HG03139 (cell line): ENCODE results near the gene TRIM21.
A peak's percentile ranks its signal among the peaks of the same experiment; 100 is the strongest.
"Not testable (repeated sequence)": the region's sequence is repeated elsewhere in the genome, so short reads cannot be mapped to it uniquely, and the experiment has no call there.

Experiments
- ATAC-seq: cut with Tn5 transposase; IDR thresholded peaks from one replicate; pipeline ENCODE4 v1.9.1; 2021; ENCODE audit not compliant: unreplicated experiment

Gene TRIM21

GRCh38 chr11:4393209-4393857 lies at the start of gene TRIM21:
TSS of gene TRIM21 (minus strand) at chr11:4393702. CDS start at chr11:4390409, 3,293 bp downstream.
- peak; percentile 99 for ATAC-seq

DNA sequence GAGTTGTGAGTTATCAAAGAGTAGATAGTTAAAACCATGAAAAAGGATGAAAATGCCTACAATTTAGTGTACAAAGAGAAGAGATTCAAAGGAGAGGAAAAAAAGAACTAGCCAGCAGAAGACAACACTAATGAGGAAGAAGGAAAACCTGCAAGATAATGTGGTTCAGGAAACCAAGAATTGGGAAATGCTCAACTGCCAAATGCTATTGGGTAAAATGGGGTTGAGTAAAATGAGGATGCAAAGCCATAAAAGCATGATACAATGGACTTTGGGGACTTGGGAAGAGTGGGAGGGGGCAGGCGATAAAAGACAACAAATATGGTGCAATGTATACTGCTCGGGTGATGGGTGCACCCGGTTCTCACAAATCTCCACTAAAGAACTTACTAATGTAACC lies 48.0 kb upstream of the TRIM21 start:
- ATAC-seq: no peak

- ATAC-seq: no peak
These were observed 42.9 kb upstream of the TRIM21 start for GRCh38 chr11:4436411-4436810.

DNA sequence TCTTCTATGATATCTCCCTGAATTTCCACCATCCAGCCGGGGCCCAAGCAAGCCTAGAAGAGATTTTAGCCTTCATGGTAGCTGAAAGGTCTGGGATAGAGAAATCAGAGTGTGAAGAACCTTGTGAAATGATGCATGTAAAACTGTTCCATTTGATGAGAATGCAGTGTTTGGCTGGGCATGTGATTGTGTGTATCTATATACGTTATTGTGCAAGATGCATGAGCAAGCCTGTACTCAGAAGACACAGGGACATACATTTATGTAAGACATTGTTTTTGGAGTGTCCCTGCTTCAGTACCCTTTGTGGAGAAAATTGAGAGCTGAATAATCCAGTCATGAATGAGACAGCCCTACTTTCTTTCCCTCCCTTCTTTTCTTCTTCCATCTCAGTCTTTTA lies 40.4 kb upstream of the TRIM21 start:
- ATAC-seq: no peak

GRCh38 chr11:4430051-4430450 lies 36.5 kb upstream of the TRIM21 start:
- ATAC-seq: no peak

DNA sequence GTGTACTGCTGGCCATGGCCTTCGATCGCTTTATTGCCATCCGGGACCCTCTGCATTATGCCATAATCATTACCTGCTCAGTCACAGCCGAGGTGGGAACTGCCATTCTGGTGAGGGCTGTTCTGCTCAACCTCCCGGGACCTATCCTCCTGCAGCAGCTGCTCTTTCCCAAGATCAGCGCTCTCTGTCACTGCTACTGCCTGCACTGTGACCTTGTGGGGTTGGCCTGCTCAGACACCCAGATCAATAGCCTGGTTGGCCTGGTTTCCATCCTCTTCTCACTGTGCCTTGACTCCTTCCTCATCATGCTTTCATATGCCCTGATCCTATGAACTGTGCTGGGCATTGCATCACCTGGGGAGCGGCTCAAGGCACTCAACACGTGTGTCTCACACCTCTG lies 24.9 kb upstream of the TRIM21 start:
- no peak for ATAC-seq

GRCh38 chr11:4416816-4417215 lies 23.3 kb upstream of the TRIM21 start:
- no peak for ATAC-seq

GRCh38 chr11:4416306-4416705 lies 22.8 kb upstream of the TRIM21 start:
- no peak for ATAC-seq

GRCh38 chr11:4406206-4406605 lies 12.7 kb upstream of the TRIM21 start:
- not testable (repeated sequence) for ATAC-seq

GRCh38 chr11:4393858-4394223 lies 339 bp upstream of the TRIM21 start:
- ATAC-seq: no peak

DNA sequence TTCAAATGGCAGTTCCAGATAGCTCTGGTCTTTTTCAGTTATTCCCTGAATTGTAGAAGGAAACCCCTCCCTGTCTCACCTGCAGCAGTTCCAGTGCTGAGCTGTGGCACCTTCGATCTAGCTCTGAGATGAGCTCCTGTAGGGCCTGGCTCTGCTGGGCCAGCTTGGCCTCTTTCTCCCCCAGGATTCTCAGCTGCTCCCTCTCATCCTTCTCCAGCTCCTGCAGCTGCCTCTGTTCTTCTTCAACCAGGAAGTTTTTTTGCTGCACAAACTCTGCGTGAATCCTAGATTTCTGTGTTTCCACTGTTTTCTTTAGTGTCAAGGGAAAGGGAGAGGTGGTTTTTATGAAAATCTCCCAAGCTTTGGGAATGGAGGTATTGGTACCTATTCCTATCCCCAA lies 5.3 kb downstream of the TRIM21 start:
- ATAC-seq: no peak

DNA sequence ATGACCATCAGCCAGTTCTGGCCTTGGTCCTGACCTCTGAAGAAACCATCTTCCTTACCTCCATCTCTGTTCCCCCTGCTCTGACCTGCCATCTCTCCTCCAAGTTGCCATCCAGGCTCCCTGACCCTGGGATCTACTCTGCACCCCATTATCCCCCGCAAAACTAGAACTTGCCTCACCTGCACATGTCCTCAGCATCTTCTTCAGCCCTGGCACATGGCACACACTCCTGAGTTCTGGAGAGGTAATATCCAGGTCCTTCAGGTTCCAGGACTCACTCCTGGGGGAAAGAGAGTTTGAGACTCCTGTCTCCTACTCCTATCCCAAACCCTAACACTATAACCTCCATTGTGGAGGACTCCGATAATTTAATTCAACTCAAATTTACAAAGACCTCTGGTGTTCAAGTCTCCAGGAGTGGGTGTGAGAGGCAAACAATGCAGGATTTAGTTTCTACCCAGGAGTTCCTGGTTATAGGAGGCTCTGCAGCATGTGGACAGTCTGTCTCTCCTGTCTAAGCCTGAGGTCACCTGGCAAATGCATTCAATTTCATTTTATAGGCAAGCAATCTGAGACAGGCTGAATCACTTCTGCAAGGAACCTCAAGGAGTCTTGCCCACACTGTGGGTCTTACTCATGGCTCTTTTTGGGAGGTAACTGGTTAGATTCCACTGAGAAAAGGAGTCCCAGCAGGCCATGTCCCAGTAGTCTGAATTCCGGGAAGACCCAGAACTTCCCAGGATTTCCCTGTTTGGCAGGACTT lies 7.3 kb downstream of the TRIM21 start:
- ATAC-seq: no peak

DNA sequence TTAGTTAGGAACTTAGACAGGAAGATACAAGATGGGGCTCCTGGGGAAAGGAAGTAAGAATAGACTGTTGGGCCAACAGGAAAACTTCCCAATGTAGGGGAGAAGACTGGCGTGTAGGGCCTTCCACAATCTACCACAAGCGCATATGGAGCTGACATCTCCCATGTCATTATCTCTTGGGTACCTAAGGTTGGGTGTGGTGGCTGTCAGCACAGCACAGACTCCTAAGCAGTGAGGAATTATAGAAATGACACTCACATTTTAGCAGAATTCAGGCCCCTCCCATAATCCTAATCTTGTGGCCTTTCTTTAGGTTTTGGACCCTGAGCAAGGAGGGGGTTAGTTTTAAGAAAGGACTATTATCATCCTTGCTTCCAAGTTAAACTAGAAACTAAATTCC lies 11.6 kb downstream of the TRIM21 start:
- no peak for ATAC-seq

DNA sequence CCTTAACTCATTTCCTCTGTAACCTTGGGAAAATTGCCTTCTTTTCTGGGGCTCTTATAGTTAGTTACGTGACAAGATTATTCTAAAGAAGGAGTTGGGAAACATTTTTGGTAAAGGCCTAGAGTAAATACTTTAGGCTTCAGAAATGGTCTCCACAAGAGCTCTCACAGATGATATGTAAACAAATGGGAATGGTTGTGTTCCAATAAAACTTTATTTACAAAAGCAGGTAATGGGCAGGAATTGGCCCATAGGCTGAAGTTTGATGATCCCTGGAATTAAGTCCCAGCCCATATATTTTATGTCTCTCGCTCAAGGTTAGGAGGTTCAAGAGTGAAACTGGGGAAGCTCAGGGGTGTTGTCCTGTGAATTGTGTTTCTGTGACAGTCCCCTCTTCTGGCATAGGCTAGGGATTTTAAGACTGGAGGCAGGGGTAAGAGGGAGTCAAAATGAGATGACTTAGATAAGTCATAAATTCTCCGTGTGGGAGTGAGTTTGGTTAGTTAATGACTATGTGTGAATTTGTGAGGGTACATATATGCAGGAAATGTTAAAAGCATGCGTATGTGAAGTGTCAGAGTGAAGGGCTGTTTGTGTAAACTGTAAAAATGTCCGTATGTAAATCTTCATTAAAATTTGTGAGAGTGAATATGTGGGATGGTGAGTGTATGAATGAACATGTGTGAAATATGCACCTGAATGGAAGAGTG lies 17.9 kb downstream of the TRIM21 start:
- no peak for ATAC-seq

DNA sequence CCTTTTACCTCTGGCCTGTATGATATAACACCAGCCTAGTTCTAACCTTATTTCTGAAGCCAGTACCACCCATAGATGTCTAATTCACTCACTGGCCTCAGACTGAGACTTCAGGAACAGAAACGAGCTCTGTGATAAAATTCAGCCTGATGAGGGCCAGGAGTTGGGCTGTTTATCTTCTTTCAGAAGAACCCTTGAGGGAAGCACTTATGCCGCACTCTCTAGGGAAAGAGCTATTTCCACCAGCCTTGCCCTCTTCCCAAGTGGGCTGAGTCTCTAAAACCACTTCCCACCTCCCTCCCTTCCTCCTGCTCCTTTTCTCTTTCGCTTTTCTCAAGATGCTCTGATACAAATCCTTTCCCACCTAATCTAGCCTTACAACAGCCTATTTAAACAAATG lies 23.3 kb downstream of the TRIM21 start:
- no peak for ATAC-seq

DNA sequence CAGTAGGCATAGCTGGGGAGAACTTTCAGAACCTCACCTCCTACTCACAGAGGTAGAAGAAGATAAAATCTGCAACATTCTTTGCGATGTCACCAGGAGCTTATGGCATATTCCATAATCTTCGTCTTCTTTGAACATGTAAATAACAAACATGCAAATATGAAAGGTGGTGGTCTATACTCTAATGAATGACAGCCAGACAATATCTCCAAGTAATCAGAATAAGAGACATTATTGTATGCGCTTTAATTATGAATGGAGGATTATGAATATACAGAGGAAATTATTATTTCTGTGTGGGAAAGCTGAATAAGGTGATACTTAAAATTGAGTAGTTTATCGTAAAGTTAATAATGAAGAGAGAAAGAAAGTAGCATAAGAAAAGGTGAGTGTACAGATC lies 25.2 kb downstream of the TRIM21 start, which contains the start of gene OR52B4:
Gene OR52B4, minus strand, starts transcription at position 101 of the 400 bp plus-strand sequence. Its CDS starts 91 bp downstream, at position 10.
- ATAC-seq: no peak

GRCh38 chr11:4348142-4348541 lies 45.4 kb downstream of the TRIM21 start:
- not testable (repeated sequence) for ATAC-seq

DNA sequence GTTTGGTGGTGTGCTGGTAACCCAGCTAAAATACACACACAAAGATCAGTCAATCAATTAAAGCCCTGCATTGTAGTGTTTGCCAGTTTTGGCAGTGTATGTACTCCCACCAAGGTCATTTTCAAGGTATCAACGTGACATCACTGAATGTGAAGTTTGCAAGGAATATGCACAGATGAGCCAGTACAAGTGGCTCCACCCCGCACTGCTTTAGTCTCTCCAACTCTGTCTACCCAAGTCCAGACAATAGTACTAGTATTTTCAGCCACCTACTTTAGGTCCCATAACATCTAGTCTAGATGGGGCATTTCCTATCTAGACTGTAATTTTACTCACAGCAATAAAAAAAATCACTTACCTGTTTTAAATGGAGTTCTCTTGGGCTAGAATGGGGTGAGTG lies 48.1 kb downstream of the TRIM21 start:
- ATAC-seq: not testable (repeated sequence)
